ENCODE measurements around the gene OR2A7.
"Not testable (repeated sequence)": the region's sequence is repeated elsewhere in the genome, so short reads cannot be mapped to it uniquely, and the experiment has no call there.

- TF ChIP-seq, protein P1, sequence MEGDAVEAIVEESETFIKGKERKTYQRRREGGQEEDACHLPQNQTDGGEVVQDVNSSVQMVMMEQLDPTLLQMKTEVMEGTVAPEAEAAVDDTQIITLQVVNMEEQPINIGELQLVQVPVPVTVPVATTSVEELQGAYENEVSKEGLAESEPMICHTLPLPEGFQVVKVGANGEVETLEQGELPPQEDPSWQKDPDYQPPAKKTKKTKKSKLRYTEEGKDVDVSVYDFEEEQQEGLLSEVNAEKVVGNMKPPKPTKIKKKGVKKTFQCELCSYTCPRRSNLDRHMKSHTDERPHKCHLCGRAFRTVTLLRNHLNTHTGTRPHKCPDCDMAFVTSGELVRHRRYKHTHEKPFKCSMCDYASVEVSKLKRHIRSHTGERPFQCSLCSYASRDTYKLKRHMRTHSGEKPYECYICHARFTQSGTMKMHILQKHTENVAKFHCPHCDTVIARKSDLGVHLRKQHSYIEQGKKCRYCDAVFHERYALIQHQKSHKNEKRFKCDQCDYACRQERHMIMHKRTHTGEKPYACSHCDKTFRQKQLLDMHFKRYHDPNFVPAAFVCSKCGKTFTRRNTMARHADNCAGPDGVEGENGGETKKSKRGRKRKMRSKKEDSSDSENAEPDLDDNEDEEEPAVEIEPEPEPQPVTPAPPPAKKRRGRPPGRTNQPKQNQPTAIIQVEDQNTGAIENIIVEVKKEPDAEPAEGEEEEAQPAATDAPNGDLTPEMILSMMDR (tag by site-specific recombination; IDR thresholded peaks at IDR 0.05): not testable (repeated sequence)
- not testable (repeated sequence) for TF ChIP-seq ZNF670 (tag by site-specific recombination; IDR thresholded peaks at IDR 0.05; ENCODE audit: low read depth); TCF7L2 (IDR thresholded peaks at IDR 0.05; ENCODE audit: borderline replicate concordance, low read depth, low read length); ZNF792 (tag by site-specific recombination; IDR thresholded peaks at IDR 0.05); YY1 (tag by site-specific recombination; IDR thresholded peaks at IDR 0.05); MEIS1 (CRISPR knock-in tag; IDR thresholded peaks at IDR 0.05; ENCODE audit: borderline replicate concordance); ELK4 (IDR thresholded peaks at IDR 0.05; ENCODE audit: borderline replicate concordance, low read depth, low read length); ZNF354C (tag by site-specific recombination; IDR thresholded peaks at IDR 0.05; ENCODE audit: borderline replicate concordance, low read depth)
- TF ChIP-seq, protein P2, sequence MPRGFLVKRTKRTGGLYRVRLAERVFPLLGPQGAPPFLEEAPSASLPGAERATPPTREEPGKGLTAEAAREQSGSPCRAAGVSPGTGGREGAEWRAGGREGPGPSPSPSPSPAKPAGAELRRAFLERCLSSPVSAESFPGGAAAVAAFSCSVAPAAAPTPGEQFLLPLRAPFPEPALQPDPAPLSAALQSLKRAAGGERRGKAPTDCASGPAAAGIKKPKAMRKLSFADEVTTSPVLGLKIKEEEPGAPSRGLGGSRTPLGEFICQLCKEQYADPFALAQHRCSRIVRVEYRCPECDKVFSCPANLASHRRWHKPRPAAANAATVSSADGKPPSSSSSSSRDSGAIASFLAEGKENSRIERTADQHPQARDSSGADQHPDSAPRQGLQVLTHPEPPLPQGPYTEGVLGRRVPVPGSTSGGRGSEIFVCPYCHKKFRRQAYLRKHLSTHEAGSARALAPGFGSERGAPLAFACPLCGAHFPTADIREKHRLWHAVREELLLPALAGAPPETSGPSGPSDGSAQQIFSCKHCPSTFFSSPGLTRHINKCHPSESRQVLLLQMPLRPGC (tag by site-specific recombination; IDR thresholded peaks at IDR 0.05): not testable (repeated sequence)
- TF ChIP-seq, protein P3, sequence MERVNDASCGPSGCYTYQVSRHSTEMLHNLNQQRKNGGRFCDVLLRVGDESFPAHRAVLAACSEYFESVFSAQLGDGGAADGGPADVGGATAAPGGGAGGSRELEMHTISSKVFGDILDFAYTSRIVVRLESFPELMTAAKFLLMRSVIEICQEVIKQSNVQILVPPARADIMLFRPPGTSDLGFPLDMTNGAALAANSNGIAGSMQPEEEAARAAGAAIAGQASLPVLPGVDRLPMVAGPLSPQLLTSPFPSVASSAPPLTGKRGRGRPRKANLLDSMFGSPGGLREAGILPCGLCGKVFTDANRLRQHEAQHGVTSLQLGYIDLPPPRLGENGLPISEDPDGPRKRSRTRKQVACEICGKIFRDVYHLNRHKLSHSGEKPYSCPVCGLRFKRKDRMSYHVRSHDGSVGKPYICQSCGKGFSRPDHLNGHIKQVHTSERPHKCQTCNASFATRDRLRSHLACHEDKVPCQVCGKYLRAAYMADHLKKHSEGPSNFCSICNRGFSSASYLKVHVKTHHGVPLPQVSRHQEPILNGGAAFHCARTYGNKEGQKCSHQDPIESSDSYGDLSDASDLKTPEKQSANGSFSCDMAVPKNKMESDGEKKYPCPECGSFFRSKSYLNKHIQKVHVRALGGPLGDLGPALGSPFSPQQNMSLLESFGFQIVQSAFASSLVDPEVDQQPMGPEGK (tag by site-specific recombination; IDR thresholded peaks at IDR 0.05): not testable (repeated sequence)
- TF ChIP-seq, protein P4, sequence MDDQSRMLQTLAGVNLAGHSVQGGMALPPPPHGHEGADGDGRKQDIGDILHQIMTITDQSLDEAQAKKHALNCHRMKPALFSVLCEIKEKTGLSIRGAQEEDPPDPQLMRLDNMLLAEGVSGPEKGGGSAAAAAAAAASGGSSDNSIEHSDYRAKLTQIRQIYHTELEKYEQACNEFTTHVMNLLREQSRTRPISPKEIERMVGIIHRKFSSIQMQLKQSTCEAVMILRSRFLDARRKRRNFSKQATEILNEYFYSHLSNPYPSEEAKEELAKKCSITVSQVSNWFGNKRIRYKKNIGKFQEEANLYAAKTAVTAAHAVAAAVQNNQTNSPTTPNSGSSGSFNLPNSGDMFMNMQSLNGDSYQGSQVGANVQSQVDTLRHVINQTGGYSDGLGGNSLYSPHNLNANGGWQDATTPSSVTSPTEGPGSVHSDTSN (CRISPR knock-in tag; IDR thresholded peaks at IDR 0.05): not testable (repeated sequence)
Measured at GRCh38 chr7:144217200-144217599, 47.4 kb downstream of the OR2A7 start.
